ENCODE results near the gene CAPN7.
"Not testable (repeated sequence)": the region's sequence is repeated elsewhere in the genome, so short reads cannot be mapped to it uniquely, and the experiment has no call there.

CAPN7 gene

DNA sequence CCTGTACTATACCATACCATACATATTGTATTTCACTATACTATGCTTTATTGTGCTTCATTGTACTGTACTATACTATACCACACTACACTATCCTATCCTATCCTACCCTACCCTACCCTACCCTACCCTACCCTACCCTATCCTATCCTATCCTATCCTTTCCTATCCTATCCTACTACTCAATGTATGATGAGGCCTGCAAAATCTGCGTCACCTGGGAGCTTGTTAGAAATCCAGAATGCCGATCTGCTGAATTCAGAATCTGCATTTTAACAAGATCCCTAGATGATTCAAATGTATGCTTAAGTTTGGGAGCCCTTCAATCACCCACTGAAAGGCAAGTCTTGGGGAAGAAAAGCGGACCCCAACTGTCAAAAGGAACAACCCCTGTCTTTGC, 45.4 kb upstream of the CAPN7 start:
- peaks cover 6% of the 10 kb centered on the region for H3K27me3 ChIP-seq (ENCODE audit: insufficient read depth, poor library complexity, severe bottlenecking)
- TF ChIP-seq SPI1 (IDR thresholded peaks at IDR 0.05; ENCODE audit: borderline replicate concordance, low read depth) (no peak), POLR2AphosphoS5 (IDR thresholded peaks at IDR 0.05; ENCODE audit: low read depth) (no peak), GABPA (IDR thresholded peaks at IDR 0.05; ENCODE audit: low read depth) (no peak)
- TF ChIP-seq, protein P1, sequence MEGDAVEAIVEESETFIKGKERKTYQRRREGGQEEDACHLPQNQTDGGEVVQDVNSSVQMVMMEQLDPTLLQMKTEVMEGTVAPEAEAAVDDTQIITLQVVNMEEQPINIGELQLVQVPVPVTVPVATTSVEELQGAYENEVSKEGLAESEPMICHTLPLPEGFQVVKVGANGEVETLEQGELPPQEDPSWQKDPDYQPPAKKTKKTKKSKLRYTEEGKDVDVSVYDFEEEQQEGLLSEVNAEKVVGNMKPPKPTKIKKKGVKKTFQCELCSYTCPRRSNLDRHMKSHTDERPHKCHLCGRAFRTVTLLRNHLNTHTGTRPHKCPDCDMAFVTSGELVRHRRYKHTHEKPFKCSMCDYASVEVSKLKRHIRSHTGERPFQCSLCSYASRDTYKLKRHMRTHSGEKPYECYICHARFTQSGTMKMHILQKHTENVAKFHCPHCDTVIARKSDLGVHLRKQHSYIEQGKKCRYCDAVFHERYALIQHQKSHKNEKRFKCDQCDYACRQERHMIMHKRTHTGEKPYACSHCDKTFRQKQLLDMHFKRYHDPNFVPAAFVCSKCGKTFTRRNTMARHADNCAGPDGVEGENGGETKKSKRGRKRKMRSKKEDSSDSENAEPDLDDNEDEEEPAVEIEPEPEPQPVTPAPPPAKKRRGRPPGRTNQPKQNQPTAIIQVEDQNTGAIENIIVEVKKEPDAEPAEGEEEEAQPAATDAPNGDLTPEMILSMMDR (IDR thresholded peaks at IDR 0.05; ENCODE audit: insufficient read depth, low read length), result no peak
- TF ChIP-seq, protein P2, sequence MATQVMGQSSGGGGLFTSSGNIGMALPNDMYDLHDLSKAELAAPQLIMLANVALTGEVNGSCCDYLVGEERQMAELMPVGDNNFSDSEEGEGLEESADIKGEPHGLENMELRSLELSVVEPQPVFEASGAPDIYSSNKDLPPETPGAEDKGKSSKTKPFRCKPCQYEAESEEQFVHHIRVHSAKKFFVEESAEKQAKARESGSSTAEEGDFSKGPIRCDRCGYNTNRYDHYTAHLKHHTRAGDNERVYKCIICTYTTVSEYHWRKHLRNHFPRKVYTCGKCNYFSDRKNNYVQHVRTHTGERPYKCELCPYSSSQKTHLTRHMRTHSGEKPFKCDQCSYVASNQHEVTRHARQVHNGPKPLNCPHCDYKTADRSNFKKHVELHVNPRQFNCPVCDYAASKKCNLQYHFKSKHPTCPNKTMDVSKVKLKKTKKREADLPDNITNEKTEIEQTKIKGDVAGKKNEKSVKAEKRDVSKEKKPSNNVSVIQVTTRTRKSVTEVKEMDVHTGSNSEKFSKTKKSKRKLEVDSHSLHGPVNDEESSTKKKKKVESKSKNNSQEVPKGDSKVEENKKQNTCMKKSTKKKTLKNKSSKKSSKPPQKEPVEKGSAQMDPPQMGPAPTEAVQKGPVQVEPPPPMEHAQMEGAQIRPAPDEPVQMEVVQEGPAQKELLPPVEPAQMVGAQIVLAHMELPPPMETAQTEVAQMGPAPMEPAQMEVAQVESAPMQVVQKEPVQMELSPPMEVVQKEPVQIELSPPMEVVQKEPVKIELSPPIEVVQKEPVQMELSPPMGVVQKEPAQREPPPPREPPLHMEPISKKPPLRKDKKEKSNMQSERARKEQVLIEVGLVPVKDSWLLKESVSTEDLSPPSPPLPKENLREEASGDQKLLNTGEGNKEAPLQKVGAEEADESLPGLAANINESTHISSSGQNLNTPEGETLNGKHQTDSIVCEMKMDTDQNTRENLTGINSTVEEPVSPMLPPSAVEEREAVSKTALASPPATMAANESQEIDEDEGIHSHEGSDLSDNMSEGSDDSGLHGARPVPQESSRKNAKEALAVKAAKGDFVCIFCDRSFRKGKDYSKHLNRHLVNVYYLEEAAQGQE (IDR thresholded peaks at IDR 0.05; ENCODE audit: insufficient replicate concordance, low read depth), result no peak
- DNase-seq (ENCODE audit: low read depth in 1 of 2, low spot score in 1 of 2), result no peak
- H3K4me3 ChIP-seq (replicated peaks; ENCODE audit: insufficient read depth, low read length), result no peak overlapping the region
- H3K27ac ChIP-seq (replicated peaks), result no peak overlapping the region

DNA sequence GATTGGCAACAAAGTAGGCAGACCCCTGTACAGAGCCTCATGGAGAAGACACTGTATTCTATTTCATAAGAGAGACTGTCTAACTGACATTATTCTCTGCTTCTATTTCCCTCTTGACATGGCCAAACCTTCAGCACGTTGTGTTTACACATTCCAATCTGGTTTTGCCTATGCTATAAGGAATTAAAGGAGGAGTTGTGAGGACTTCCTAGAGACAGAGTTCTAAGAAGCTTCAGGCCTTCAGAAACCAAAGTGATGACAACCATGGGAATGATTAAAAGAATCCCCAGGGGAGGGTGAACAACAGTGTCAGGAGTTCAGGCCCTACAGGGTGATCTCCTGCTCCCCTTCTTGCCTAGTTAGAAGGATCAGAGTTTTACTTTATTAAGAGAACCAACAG, 44.9 kb upstream of the CAPN7 start:
- TF ChIP-seq SPI1 (IDR thresholded peaks at IDR 0.05; ENCODE audit: borderline replicate concordance, low read depth), result no peak
- TF ChIP-seq, protein P2 (IDR thresholded peaks at IDR 0.05; ENCODE audit: insufficient replicate concordance, low read depth), result no peak
- no peak for TF ChIP-seq GABPA (IDR thresholded peaks at IDR 0.05; ENCODE audit: low read depth)
- TF ChIP-seq POLR2AphosphoS5 (IDR thresholded peaks at IDR 0.05; ENCODE audit: low read depth), result no peak
- TF ChIP-seq, protein P1 (IDR thresholded peaks at IDR 0.05; ENCODE audit: insufficient read depth, low read length), result no peak
- H3K27me3 ChIP-seq (ENCODE audit: insufficient read depth, poor library complexity, severe bottlenecking), result peaks cover 6% of the 10 kb centered on the region
- H3K4me3 ChIP-seq (replicated peaks; ENCODE audit: insufficient read depth, low read length), result no peak overlapping the region
- DNase-seq (ENCODE audit: low read depth in 1 of 2, low spot score in 1 of 2), result no peak
- no peak overlapping the region for H3K27ac ChIP-seq (replicated peaks)

DNA sequence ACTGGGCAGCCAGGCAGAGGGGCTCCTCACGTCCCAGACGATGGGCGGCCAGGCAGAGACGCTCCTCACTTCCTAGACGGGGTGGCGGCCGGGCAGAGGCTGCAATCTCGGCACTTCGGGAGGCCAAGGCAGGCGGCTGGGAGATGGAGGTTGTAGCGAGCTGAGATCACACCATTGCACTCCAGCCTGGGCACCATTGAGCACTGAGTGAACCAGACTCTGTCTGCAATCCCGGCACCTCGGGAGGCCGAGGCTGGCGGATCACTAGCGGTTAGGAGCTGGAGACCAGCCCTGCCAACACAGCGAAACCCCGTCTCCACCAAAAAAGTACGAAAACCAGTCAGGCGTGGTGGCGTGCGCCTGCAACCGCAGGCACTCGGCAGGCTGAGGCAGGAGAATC, 42.4 kb upstream of the CAPN7 start:
- H3K4me3 ChIP-seq (replicated peaks; ENCODE audit: insufficient read depth, low read length); DNase-seq (ENCODE audit: low read depth in 1 of 2, low spot score in 1 of 2); H3K27me3 ChIP-seq (ENCODE audit: insufficient read depth, poor library complexity, severe bottlenecking); H3K27ac ChIP-seq (replicated peaks): not testable (repeated sequence)

DNA sequence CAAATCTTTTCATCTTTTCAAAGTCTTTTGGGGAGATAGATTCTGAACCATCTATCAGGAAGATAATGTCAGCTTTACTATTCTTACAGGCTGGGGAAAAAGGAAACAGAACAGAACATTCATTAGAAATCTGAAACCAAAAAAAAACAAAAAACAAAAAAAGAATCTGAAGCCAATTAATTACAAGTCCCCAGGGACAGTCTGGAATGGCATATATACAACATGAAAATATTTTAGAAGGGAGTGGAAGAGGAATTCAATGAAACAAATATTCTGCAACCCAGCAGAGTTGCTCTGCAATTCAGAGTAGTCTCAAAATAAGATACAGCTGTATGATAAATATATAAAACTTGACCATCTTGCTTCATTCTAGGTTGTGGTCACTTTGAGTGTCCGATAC, 41.7 kb upstream of the CAPN7 start:
- H3K4me3 ChIP-seq (replicated peaks; ENCODE audit: insufficient read depth, low read length), result no peak overlapping the region
- DNase-seq (ENCODE audit: low read depth in 1 of 2, low spot score in 1 of 2), result no peak
- no peaks in the 10 kb centered on the region for H3K27me3 ChIP-seq (ENCODE audit: insufficient read depth, poor library complexity, severe bottlenecking)
- H3K27ac ChIP-seq (replicated peaks), result no peak overlapping the region
- TF ChIP-seq GABPA (IDR thresholded peaks at IDR 0.05; ENCODE audit: low read depth) (no peak), POLR2AphosphoS5 (IDR thresholded peaks at IDR 0.05; ENCODE audit: low read depth) (no peak), SPI1 (IDR thresholded peaks at IDR 0.05; ENCODE audit: borderline replicate concordance, low read depth) (no peak)
- TF ChIP-seq, protein P2 (IDR thresholded peaks at IDR 0.05; ENCODE audit: insufficient replicate concordance, low read depth), result no peak
- TF ChIP-seq, protein P1 (IDR thresholded peaks at IDR 0.05; ENCODE audit: insufficient read depth, low read length), result no peak
